Measurements from ENCODE around the gene CYFIP2. TPM values are rescaled to one million over a fixed set of nuclear protein-coding genes. Genes with fewer than 3 reads are reported as not detected.

CYFIP2 gene
- total RNA-seq, 1 experiment from 2014 or later: 45.1 TPM

DNA sequence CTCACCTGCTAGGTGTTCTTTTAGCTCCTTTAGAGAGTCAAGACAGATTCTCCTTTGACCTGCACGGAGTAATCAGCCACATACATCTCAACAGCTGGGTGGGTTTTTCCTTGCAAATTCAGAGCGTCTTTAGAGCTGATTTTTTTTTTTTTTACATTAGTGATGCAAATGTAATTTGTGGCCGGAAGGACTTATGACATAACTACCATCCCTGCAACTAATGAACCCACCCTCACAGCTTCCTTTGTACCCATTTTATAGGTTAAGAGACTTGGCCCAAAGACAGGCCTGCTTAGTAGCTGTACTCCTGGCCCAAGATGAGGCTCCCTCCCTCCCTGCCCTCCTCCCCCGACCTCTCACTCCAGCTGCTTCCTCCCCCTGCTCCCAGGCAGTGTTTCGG lies 124.2 kb downstream of the CYFIP2 start:
- Histone ChIP-seq H3K4me2 (ENCODE audit: low read length) (peak overlapping the region; percentile 69), H3K27me3 (ENCODE audit: insufficient read depth, low read length) (no peaks in the 10 kb centered on the region), H3K9ac (ENCODE audit: low read length) (peak overlapping the region; percentile 10; the same call in 1 of the 2 replicates), H3K4me3 (replicated peaks in 1 of 2; ENCODE audit: low read depth in 1 of 2, low read length in 2 of 2) (peak overlapping the region in 1 of 2 experiments; percentile 10; a peak in 2 of 4 replicates), H3K27ac (ENCODE audit: low read depth, low read length) (peak overlapping the region; percentile 67), H3K9me2 (ENCODE audit: insufficient read depth) (no peaks in the 10 kb centered on the region), H3K36me3 (ENCODE audit: control insufficient read depth in 1 of 2, insufficient read depth in 2 of 2, low read length in 2 of 2) (no peaks in the 10 kb centered on the region), H2AFZ (ENCODE audit: low read depth, low read length, poor library complexity, severe bottlenecking) (no peak overlapping the region), H3K9me3 (ENCODE audit: control insufficient read depth in 1 of 2, insufficient read depth in 1 of 2, low read depth in 1 of 2, low read length in 2 of 2) (no peaks in the 10 kb centered on the region), H3K4me1 (ENCODE audit: control insufficient read depth in 1 of 2, insufficient read depth in 2 of 2, low read length in 2 of 2) (peaks cover 35 to 60% of the 10 kb centered on the region in 2 experiments), H4K20me1 (ENCODE audit: insufficient read depth) (no peaks in the 10 kb centered on the region), H3K79me2 (ENCODE audit: insufficient read depth, low read length) (no peaks in the 10 kb centered on the region)
- intact Hi-C loops (cut with micrococcal nuclease): no loop called here
- DNase-seq (ENCODE audit: low read depth, low spot score): no peak
- CTCF ChIA-PET: interaction anchor here (1.0 to 1.3 kb wide), 3 partner anchors 82 to 353 kb away, joined by 3 to 4 read pairs (median 3); partner anchors contain the start of gene THG1L
- TF ChIP-seq MAX (IDR thresholded peaks at IDR 0.05) (no peak), POLR2A (IDR thresholded peaks at IDR 0.05; ENCODE audit: borderline replicate concordance, extremely low read depth, insufficient read depth, insufficient read length) (no peak), ELF1 (IDR thresholded peaks at IDR 0.05; ENCODE audit: borderline replicate concordance, low read depth) (no peak), SP1 (IDR thresholded peaks at IDR 0.05; ENCODE audit: low read depth) (no peak), SIN3A (IDR thresholded peaks at IDR 0.05; ENCODE audit: low read depth) (no peak), SRF (IDR thresholded peaks at IDR 0.05; ENCODE audit: low read depth) (no peak), REST (IDR thresholded peaks at IDR 0.05; ENCODE audit: low read depth) (no peak), POLR2AphosphoS5 (IDR thresholded peaks at IDR 0.05; ENCODE audit: low read depth, low read length) (no peak), JUND (IDR thresholded peaks at IDR 0.05) (no peak), ZNF274 (IDR thresholded peaks at IDR 0.05; ENCODE audit: low read depth, low read length) (no peak), EZH2 (IDR thresholded peaks at IDR 0.05) (no peak), EZH2phosphoT487 (IDR thresholded peaks at IDR 0.05; ENCODE audit: borderline replicate concordance) (no peak), CBX3 (IDR thresholded peaks at IDR 0.05; ENCODE audit: low read depth) (no peak)
- TF ChIP-seq, protein P1, sequence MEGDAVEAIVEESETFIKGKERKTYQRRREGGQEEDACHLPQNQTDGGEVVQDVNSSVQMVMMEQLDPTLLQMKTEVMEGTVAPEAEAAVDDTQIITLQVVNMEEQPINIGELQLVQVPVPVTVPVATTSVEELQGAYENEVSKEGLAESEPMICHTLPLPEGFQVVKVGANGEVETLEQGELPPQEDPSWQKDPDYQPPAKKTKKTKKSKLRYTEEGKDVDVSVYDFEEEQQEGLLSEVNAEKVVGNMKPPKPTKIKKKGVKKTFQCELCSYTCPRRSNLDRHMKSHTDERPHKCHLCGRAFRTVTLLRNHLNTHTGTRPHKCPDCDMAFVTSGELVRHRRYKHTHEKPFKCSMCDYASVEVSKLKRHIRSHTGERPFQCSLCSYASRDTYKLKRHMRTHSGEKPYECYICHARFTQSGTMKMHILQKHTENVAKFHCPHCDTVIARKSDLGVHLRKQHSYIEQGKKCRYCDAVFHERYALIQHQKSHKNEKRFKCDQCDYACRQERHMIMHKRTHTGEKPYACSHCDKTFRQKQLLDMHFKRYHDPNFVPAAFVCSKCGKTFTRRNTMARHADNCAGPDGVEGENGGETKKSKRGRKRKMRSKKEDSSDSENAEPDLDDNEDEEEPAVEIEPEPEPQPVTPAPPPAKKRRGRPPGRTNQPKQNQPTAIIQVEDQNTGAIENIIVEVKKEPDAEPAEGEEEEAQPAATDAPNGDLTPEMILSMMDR (IDR thresholded peaks at IDR 0.05 in 2 of 3, conservative IDR thresholded peaks at IDR 0.05 in 1 of 3; ENCODE audit: borderline replicate concordance in 1 of 3, insufficient read depth in 1 of 3, low read depth in 2 of 3, low read length in 2 of 3): no peak
- BruUV-seq (replicated peaks): no TSS peak
- POLR2A ChIA-PET: interaction anchor here (0.9 kb wide), 1 partner anchor 75 kb away, joined by 3 read pairs; no protein-coding TSS in a partner anchor
- RAD21 ChIA-PET (ENCODE audit: low non-redundant PET in 1 of 2, low total read pairs in 2 of 2, uncharacterized antibody in 2 of 2, unreplicated experiment in 2 of 2): interaction anchor here in 1 of 2 experiments (0.5 kb wide), 1 partner anchor 78 kb away, joined by 3 read pairs; no protein-coding TSS in a partner anchor
- ATAC-seq: no peak; the same call in 1 of the 2 replicates

Measured in HCT116 (cell line).